ENCODE measurements around the gene KLHDC7B. TPM values are rescaled to one million over a fixed set of nuclear protein-coding genes. Genes with fewer than 3 reads are reported as not detected.

KLHDC7B gene
- total and polyA plus RNA-seq, 2 of the 13 experiments (the other 11 are each of a cell fraction or from before 2014, with no cell fraction given): 0.11 TPM; not detected in 1

Other genes with a start within 250 kb of the KLHDC7B start
- gene PLXNB2, start 238.3 kb upstream of the KLHDC7B start, total RNA-seq (2016; rRNA removed; fragmentation: Illumina TruSeq; extraction: Trizol): 19.3 and 32.6 TPM in 2 replicates
- 68.9 and 79.4 TPM in 2 replicates for gene PLXNB2, start 238.3 kb upstream of the KLHDC7B start, polyA plus RNA-seq (2011; rRNA removed)
- gene DENND6B, start 218.9 kb upstream of the KLHDC7B start, total RNA-seq (2016; rRNA removed; fragmentation: Illumina TruSeq; extraction: Trizol): 0.84 and 0.95 TPM in 2 replicates
- gene DENND6B, start 218.9 kb upstream of the KLHDC7B start, polyA plus RNA-seq (2011; rRNA removed): 3.8 and 4.2 TPM in 2 replicates
- gene PPP6R2, start 202.6 kb upstream of the KLHDC7B start, total RNA-seq (2016; rRNA removed; fragmentation: Illumina TruSeq; extraction: Trizol): 36.1 and 55.0 TPM in 2 replicates
- gene PPP6R2, start 202.6 kb upstream of the KLHDC7B start, polyA plus RNA-seq (2011; rRNA removed): 102 and 112 TPM in 2 replicates
- gene SBF1, start 70.9 kb upstream of the KLHDC7B start, total RNA-seq (2016; rRNA removed; fragmentation: Illumina TruSeq; extraction: Trizol): 21.3 and 40.9 TPM in 2 replicates
- gene SBF1, start 70.9 kb upstream of the KLHDC7B start, polyA plus RNA-seq (2011; rRNA removed): 31.7 and 43.3 TPM in 2 replicates
- gene ADM2, start 64.4 kb upstream of the KLHDC7B start, total RNA-seq (2016; rRNA removed; fragmentation: Illumina TruSeq; extraction: Trizol): 0.76 and 1.2 TPM in 2 replicates
- 3.0 and 4.0 TPM in 2 replicates for gene ADM2, start 64.4 kb upstream of the KLHDC7B start, polyA plus RNA-seq (2011; rRNA removed)
- gene MIOX, start 59.0 kb upstream of the KLHDC7B start, total RNA-seq (2016; rRNA removed; fragmentation: Illumina TruSeq; extraction: Trizol): 1.2 and 1.5 TPM in 2 replicates
- gene MIOX, start 59.0 kb upstream of the KLHDC7B start, polyA plus RNA-seq (2011; rRNA removed): 2.9 and 5.0 TPM in 2 replicates
- gene LMF2, start 38.2 kb upstream of the KLHDC7B start, total RNA-seq (2016; rRNA removed; fragmentation: Illumina TruSeq; extraction: Trizol): 10.2 and 30.6 TPM in 2 replicates
- 23.3 and 37.9 TPM in 2 replicates for gene LMF2, start 38.2 kb upstream of the KLHDC7B start, polyA plus RNA-seq (2011; rRNA removed)
- 44.1 and 64.4 TPM in 2 replicates for gene NCAPH2, start 37.7 kb upstream of the KLHDC7B start, total RNA-seq (2016; rRNA removed; fragmentation: Illumina TruSeq; extraction: Trizol)
- 27.6 and 28.1 TPM in 2 replicates for gene NCAPH2, start 37.7 kb upstream of the KLHDC7B start, polyA plus RNA-seq (2011; rRNA removed)
- 2.1 and 3.7 TPM in 2 replicates for gene SCO2, start 20.3 kb upstream of the KLHDC7B start, total RNA-seq (2016; rRNA removed; fragmentation: Illumina TruSeq; extraction: Trizol)
- 0.32 and 0.85 TPM in 2 replicates for gene SCO2, start 20.3 kb upstream of the KLHDC7B start, polyA plus RNA-seq (2011; rRNA removed)
- 2.3 and 3.9 TPM in 2 replicates for gene TYMP, start 15.9 kb upstream of the KLHDC7B start, total RNA-seq (2016; rRNA removed; fragmentation: Illumina TruSeq; extraction: Trizol)
- 4.3 and 7.5 TPM in 2 replicates for gene TYMP, start 15.9 kb upstream of the KLHDC7B start, polyA plus RNA-seq (2011; rRNA removed)
- not detected in 2 replicates for gene SYCE3, start 17.0 kb downstream of the KLHDC7B start, total RNA-seq (2016; rRNA removed; fragmentation: Illumina TruSeq; extraction: Trizol)
- 0.29 TPM in 1 of 2 replicates, not detected in the other for gene SYCE3, start 17.0 kb downstream of the KLHDC7B start, polyA plus RNA-seq (2011; rRNA removed)
- gene CPT1B, start 32.5 kb downstream of the KLHDC7B start, total RNA-seq (2016; rRNA removed; fragmentation: Illumina TruSeq; extraction: Trizol): 2.3 and 9.2 TPM in 2 replicates
- 19.5 and 26.5 TPM in 2 replicates for gene CPT1B, start 32.5 kb downstream of the KLHDC7B start, polyA plus RNA-seq (2011; rRNA removed)
- 9.9 and 24.5 TPM in 2 replicates for gene CHKB, start 37.0 kb downstream of the KLHDC7B start, total RNA-seq (2016; rRNA removed; fragmentation: Illumina TruSeq; extraction: Trizol)
- 42.7 and 43.1 TPM in 2 replicates for gene CHKB, start 37.0 kb downstream of the KLHDC7B start, polyA plus RNA-seq (2011; rRNA removed)
- gene MAPK8IP2, start 54.9 kb downstream of the KLHDC7B start, total RNA-seq (2016; rRNA removed; fragmentation: Illumina TruSeq; extraction: Trizol): 2.1 and 2.6 TPM in 2 replicates
- 1.3 and 2.2 TPM in 2 replicates for gene MAPK8IP2, start 54.9 kb downstream of the KLHDC7B start, polyA plus RNA-seq (2011; rRNA removed)
- gene ARSA, start 82.3 kb downstream of the KLHDC7B start, total RNA-seq (2016; rRNA removed; fragmentation: Illumina TruSeq; extraction: Trizol): 3.8 and 9.0 TPM in 2 replicates
- gene ARSA, start 82.3 kb downstream of the KLHDC7B start, polyA plus RNA-seq (2011; rRNA removed): 11.5 and 19.0 TPM in 2 replicates
- 1.9 and 2.9 TPM in 2 replicates for gene SHANK3, start 126.9 kb downstream of the KLHDC7B start, total RNA-seq (2016; rRNA removed; fragmentation: Illumina TruSeq; extraction: Trizol)
- 4.6 and 6.5 TPM in 2 replicates for gene SHANK3, start 126.9 kb downstream of the KLHDC7B start, polyA plus RNA-seq (2011; rRNA removed)
- gene ACR, start 192.3 kb downstream of the KLHDC7B start, total RNA-seq (2016; rRNA removed; fragmentation: Illumina TruSeq; extraction: Trizol): not detected in 2 replicates
- 0.15 and 0.29 TPM in 2 replicates for gene ACR, start 192.3 kb downstream of the KLHDC7B start, polyA plus RNA-seq (2011; rRNA removed)
- gene RABL2B, start 237.7 kb downstream of the KLHDC7B start, total RNA-seq (2016; rRNA removed; fragmentation: Illumina TruSeq; extraction: Trizol): 4.9 and 8.0 TPM in 2 replicates
- gene RABL2B, start 237.7 kb downstream of the KLHDC7B start, polyA plus RNA-seq (2011; rRNA removed): 27.9 and 28.3 TPM in 2 replicates